Endothelial cell of umbilical vein (primary cell): ENCODE data around the gene IL23A. TPM values are rescaled to one million over a fixed set of nuclear protein-coding genes. Genes with fewer than 3 reads are reported as not detected.

Experiments
- BruUV-seq: library from RNA; stranded (reverse); fragments of 400-500 nt; replicated peaks from 2 replicates; lab custom pipeline; 2021; lab: Mats Ljungman, UMichigan
- CTCF ChIA-PET: fragments of 300-600, 350-600 bp; sonication (Branson Sonifier 250); formaldehyde crosslinking; loops from one replicate; lab custom pipeline; 2021; ENCODE audit warnings: antibody characterized with exemption, inconsistent platforms; lab: Charles Lee
- POLR2A ChIA-PET: fragments of 300-600, 350-600 bp; sonication (Branson Sonifier 250); formaldehyde crosslinking; loops from one replicate; lab custom pipeline; 2021; ENCODE audit warnings: antibody characterized with exemption, inconsistent platforms; lab: Charles Lee
- DNase-seq: peaks from one replicate; pipeline ENCODE4 v3.0.0-alpha.2; 2011; ENCODE audit warnings: low read depth, low spot score
- FAIRE-seq: peaks from 2 replicates; lab custom pipeline; 2011; peaks lifted over from hg19 to GRCh38; lab: Jason Lieb, UNC
- H2AFZ ChIP-seq: 2 replicates; pipeline ENCODE4 v1.6.0; 2012; ENCODE audit warnings: low read depth, low read length, control low read depth, inconsistent platforms
- H3K27ac ChIP-seq: 2 replicates; pipeline ENCODE4 v1.5.1; 2011; ENCODE audit warnings: low read depth, mild to moderate bottlenecking, control low read depth, low read length, moderate library complexity; ENCODE audit not compliant: insufficient read depth
- H3K27me3 ChIP-seq, 2 experiments: 2 replicates each; pipeline versions ENCODE4 v1.6.0 to v1.6.1; 2011; ENCODE audit warnings: low read length in 2 of 2, mixed read lengths in 1 of 2; ENCODE audit not compliant: control insufficient read depth in 2 of 2, insufficient read depth in 2 of 2
- H3K36me3 ChIP-seq, 2 experiments: 2 replicates in 1 of 2; 3 replicates in 1 of 2; pipeline ENCODE4 v1.5.1; 2011; ENCODE audit warnings: low read length in 2 of 2, mild to moderate bottlenecking in 1 of 2, moderate library complexity in 1 of 2; ENCODE audit not compliant: control insufficient read depth in 2 of 2, insufficient read depth in 2 of 2; ENCODE audit errors: extremely low read depth in 1 of 2
- H3K4me1 ChIP-seq: 3 replicates; pipeline ENCODE4 v1.5.1; 2011; ENCODE audit warnings: mild to moderate bottlenecking, low read length; ENCODE audit not compliant: control insufficient read depth, insufficient read depth; ENCODE audit errors: extremely low read depth
- H3K4me2 ChIP-seq: 2 replicates; pipeline ENCODE4 v1.6.1; 2011; ENCODE audit warnings: low read length, control low read depth, mixed read lengths; ENCODE audit not compliant: insufficient read depth
- H3K4me3 ChIP-seq, 3 experiments: fragments of 200-600 bp in 1 of 3; sonication (generic), shearing (Covaris generic) in 1 of 3; replicated peaks in 1 of 3; 2 replicates each; pipeline ENCODE4 v1.5.1; 2011 to 2016; ENCODE audit warnings: control low read depth in 3 of 3, low read length in 3 of 3, mild to moderate bottlenecking in 2 of 3, inconsistent platforms in 1 of 3, low read depth in 1 of 3, moderate library complexity in 1 of 3; ENCODE audit not compliant: insufficient read depth in 1 of 3
- H3K79me2 ChIP-seq: 2 replicates; pipeline ENCODE4 v1.6.0; 2012; ENCODE audit warnings: low read length, inconsistent platforms; ENCODE audit not compliant: control insufficient read depth, insufficient read depth
- H3K9ac ChIP-seq: replicated peaks from 2 replicates; pipeline ENCODE3; 2011; ENCODE audit warnings: low read length, control low read depth; ENCODE audit not compliant: insufficient read depth; ENCODE audit errors: extremely low read depth
- H3K9me1 ChIP-seq: replicated peaks from 3 replicates; pipeline ENCODE4 v1.6.0; 2011; ENCODE audit warnings: mild to moderate bottlenecking, low read length; ENCODE audit not compliant: control insufficient read depth, insufficient read depth; ENCODE audit errors: extremely low read depth
- H3K9me3 ChIP-seq: replicated peaks from 2 replicates; pipeline ENCODE4 v1.5.1; 2012; ENCODE audit warnings: low read length, inconsistent platforms; ENCODE audit not compliant: control insufficient read depth, insufficient read depth
- H4K20me1 ChIP-seq: replicated peaks from 2 replicates; pipeline ENCODE3; 2011; ENCODE audit warnings: mild to moderate bottlenecking, low read length; ENCODE audit not compliant: control insufficient read depth, insufficient read depth; ENCODE audit errors: extremely low read depth
- EZH2 ChIP-seq: IDR thresholded peaks from 2 replicates; pipeline ENCODE4 v1.6.1; 2012; ENCODE audit warnings: borderline replicate concordance, low read depth, mild to moderate bottlenecking, moderate library complexity, low read length, inconsistent platforms; ENCODE audit not compliant: severe bottlenecking
- FOS ChIP-seq: IDR thresholded peaks from 2 replicates; pipeline ENCODE4 v1.6.1; 2011; ENCODE audit warnings: mild to moderate bottlenecking, low read length, moderate library complexity, borderline replicate concordance; ENCODE audit not compliant: insufficient read depth
- GATA2 ChIP-seq: IDR thresholded peaks from 2 replicates; pipeline ENCODE4 v1.7.0; 2011; ENCODE audit warnings: low read depth, mild to moderate bottlenecking, moderate library complexity, mixed read lengths, low read length; ENCODE audit not compliant: insufficient read length, insufficient read depth
- JUN ChIP-seq: IDR thresholded peaks from 2 replicates; pipeline ENCODE4 v1.6.1; 2011; ENCODE audit warnings: borderline replicate concordance, low read depth; ENCODE audit not compliant: insufficient read length, insufficient read depth
- MYC ChIP-seq: IDR thresholded peaks from one replicate; pipeline ENCODE4 v1.6.1; 2011; ENCODE audit warnings: mild to moderate bottlenecking, low read depth, low read length
- POLR2A ChIP-seq: IDR thresholded peaks from 2 replicates; pipeline ENCODE4 v1.6.1; 2012; ENCODE audit warnings: low read depth, mild to moderate bottlenecking, control low read depth, low read length
- POLR2AphosphoS5 ChIP-seq: IDR thresholded peaks from 2 replicates; pipeline ENCODE4 v1.6.1; 2012; ENCODE audit warnings: low read depth, mild to moderate bottlenecking, control low read depth, low read length, moderate library complexity; ENCODE audit not compliant: insufficient read depth
- dilution Hi-C: fragments of 300-500 bp; cut with MboI; formaldehyde crosslinking; loops from one replicate; pipeline ENCODE4 v1.15.0; 2019; ENCODE audit warnings: low sequenced_read_pairs; ENCODE audit not compliant: extremely low pct_ligation_motif_present
- intact Hi-C: fragments of 100-400 bp; cut with micrococcal nuclease; formaldehyde crosslinking; loops from one replicate; pipeline ENCODE4 v1.10.0; 2022
- polyA plus RNA-seq, 4 experiments: library from polyadenylated mRNA; depleted of rRNA in 3 of 4; stranded (reverse) in 3 of 4; unstranded in 1 of 4; fragments of >200 nt; gene quantifications; 2 replicates each; pipeline versions ENCODE4 v1.2.1 to v1.2.3, GENCODE V29; 2011 to 2012; ENCODE audit warnings: missing spikeins in 1 of 4
- total RNA-seq: library from RNA; stranded (reverse); gene quantifications from 2 replicates; pipeline ENCODE4 v1.2.3, GENCODE V29; 2021
- TF ChIP-seq, protein P1 (sequence below), 2 donors: IDR thresholded peaks; 1 replicate in 1 of 2; 2 replicates in 1 of 2; pipeline ENCODE4 v1.5.1; 2011; ENCODE audit warnings: low read length in 2 of 2, mild to moderate bottlenecking in 2 of 2, moderate library complexity in 2 of 2, control low read depth in 1 of 2, inconsistent platforms in 1 of 2, low read depth in 1 of 2; ENCODE audit not compliant: insufficient read depth in 1 of 2; ENCODE audit errors: extremely low read depth in 1 of 2
- TF ChIP-seq, protein P2 (sequence below): IDR thresholded peaks from 2 replicates; pipeline ENCODE4 v1.6.1; 2011; ENCODE audit not compliant: insufficient read depth, insufficient read length

The IL23A gene
- total and polyA plus RNA-seq, 2 donors (not counting 3 experiments of a cell fraction or from before 2014, with no cell fraction given) = 0.12 TPM; not detected in 1

DNA sequence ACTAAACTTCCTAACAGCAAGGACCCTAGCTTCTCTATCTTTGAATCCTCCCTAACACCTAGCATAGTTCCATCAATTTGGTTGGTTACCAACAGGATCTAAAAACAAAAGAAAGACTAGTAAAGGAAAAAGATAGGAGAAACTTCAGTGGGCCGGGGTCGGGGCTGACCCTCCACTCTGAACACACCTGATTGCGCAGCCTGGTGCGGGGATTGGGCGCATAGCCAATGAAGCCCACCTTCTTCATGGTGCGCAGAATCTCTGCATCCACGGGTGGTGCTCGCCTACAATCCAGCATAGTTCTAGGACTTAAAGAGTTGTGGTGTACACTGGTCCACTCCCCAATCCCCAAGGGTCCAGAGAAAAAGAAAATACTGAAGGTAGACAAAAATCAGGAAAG, 12.6 kb upstream of the IL23A start:
- Histone ChIP-seq H3K4me2 (no peak overlapping the region), H3K9me1 (no peaks in the 10 kb centered on the region), H3K4me1 (no peaks in the 10 kb centered on the region), H3K27me3 (no peaks in the 10 kb centered on the region), H3K9me3 (no peaks in the 10 kb centered on the region), H3K9ac (no peak overlapping the region), H3K79me2 (no peaks in the 10 kb centered on the region), H3K4me3 (no peak overlapping the region), H4K20me1 (no peaks in the 10 kb centered on the region), H2AFZ (no peak overlapping the region), H3K36me3 (peaks cover 0 to 2% of the 10 kb centered on the region in 2 experiments), H3K27ac (no peak overlapping the region)
- dilution Hi-C loops (no loop called here), intact Hi-C loops (no loop called here)
- BruUV-seq = no TSS peak
- ChIA-PET CTCF (no interaction called here), POLR2A (no interaction called here)
- TF ChIP-seq EZH2 (no peak), GATA2 (no peak), POLR2A (no peak), FOS (no peak), JUN (no peak), MYC (no peak), POLR2AphosphoS5 (no peak)
- TF ChIP-seq, protein P1, sequence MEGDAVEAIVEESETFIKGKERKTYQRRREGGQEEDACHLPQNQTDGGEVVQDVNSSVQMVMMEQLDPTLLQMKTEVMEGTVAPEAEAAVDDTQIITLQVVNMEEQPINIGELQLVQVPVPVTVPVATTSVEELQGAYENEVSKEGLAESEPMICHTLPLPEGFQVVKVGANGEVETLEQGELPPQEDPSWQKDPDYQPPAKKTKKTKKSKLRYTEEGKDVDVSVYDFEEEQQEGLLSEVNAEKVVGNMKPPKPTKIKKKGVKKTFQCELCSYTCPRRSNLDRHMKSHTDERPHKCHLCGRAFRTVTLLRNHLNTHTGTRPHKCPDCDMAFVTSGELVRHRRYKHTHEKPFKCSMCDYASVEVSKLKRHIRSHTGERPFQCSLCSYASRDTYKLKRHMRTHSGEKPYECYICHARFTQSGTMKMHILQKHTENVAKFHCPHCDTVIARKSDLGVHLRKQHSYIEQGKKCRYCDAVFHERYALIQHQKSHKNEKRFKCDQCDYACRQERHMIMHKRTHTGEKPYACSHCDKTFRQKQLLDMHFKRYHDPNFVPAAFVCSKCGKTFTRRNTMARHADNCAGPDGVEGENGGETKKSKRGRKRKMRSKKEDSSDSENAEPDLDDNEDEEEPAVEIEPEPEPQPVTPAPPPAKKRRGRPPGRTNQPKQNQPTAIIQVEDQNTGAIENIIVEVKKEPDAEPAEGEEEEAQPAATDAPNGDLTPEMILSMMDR (IDR thresholded peaks at IDR 0.05; ENCODE audit: extremely low read depth in 1 of 2, insufficient read depth in 1 of 2, low read depth in 1 of 2, low read length in 2 of 2) = no peak
- TF ChIP-seq, protein P2, sequence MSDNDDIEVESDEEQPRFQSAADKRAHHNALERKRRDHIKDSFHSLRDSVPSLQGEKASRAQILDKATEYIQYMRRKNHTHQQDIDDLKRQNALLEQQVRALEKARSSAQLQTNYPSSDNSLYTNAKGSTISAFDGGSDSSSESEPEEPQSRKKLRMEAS = no peak
- no peak for FAIRE-seq
- no peak for DNase-seq
